Activated naive CD8-positive, alpha-beta T cell treated with anti-CD3 and anti-CD28 coated beads, Interleukin-2, amount 50 U/mL, for 24 hours (primary cell): Measurements from ENCODE around the gene COX4I2.

Experiments
- ATAC-seq: fragments of 150-1000 bp; cut with Tn5 transposase; one replicate; pipeline ENCODE4 v1.10.0; 2021
- DNase-seq: peaks from one replicate; pipeline ENCODE4 v3.0.0; 2021
- H3K27ac Mint-ChIP-seq: one replicate; pipeline ENCODE4 v1.8.0; 2021; ENCODE audit warnings: mild to moderate bottlenecking, mixed read lengths
- H3K27me3 Mint-ChIP-seq: one replicate; pipeline ENCODE4 v1.8.0; 2021; ENCODE audit warnings: mixed read lengths
- H3K36me3 Mint-ChIP-seq: one replicate; pipeline ENCODE4 v1.8.0; 2021; ENCODE audit warnings: low read depth, mixed read lengths
- H3K4me1 Mint-ChIP-seq: one replicate; pipeline ENCODE4 v1.8.0; 2021; ENCODE audit warnings: mixed read lengths
- H3K4me3 Mint-ChIP-seq: one replicate; pipeline ENCODE4 v1.8.0; 2021; ENCODE audit warnings: mild to moderate bottlenecking, moderate library complexity, mixed read lengths
- H3K9me3 Mint-ChIP-seq: one replicate; pipeline ENCODE4 v1.8.0; 2021; ENCODE audit warnings: mixed read lengths

The COX4I2 gene

DNA sequence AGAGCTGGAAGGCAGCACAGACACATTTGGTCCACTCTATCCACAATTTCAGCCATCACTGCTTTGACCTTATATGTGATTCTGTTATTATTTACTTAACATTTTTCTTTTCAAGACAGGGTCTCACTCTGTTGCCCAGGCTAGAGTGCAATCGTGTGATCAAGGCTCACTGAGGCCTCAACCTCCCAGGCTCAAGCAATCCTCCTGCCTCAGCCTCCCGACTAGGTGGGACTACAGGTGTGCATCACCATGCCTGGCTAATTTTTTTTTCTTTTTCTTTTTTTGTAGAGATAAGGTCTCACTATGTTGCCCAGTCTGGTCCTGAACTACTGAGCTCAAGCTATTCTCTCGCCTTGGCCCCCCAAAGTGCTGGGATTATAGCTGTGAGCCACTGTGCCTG, 44.6 kb downstream of the COX4I2 start:
- no peaks in the 10 kb centered on the region for H3K9me3 Mint-ChIP-seq

DNA sequence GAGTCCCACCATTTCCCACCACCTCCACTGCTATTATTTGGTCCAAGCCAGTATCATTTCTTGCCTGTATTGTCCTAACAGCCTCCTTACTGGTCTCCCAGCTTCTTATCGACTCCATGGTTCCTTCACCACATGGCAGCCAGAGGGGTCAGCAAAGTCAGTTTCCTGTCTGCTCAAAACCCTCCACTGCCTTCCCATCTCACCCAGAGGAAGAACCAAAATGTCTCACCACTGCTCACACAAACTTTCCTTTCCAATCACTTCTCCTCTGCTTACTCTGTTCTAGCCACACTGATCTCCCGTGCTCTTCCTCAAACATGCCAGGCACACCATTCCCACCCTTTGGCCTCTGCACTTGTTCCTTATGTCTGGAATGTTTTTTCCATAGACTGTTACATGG, 45.2 kb downstream of the COX4I2 start:
- H3K27ac Mint-ChIP-seq: peak overlapping the region; percentile 77
- no peaks in the 10 kb centered on the region for H3K9me3 Mint-ChIP-seq
- DNase-seq (no peak), ATAC-seq (no peak)
- peak overlapping the region; percentile 40 for H3K4me3 Mint-ChIP-seq
- H3K27me3 Mint-ChIP-seq: no peaks in the 10 kb centered on the region
- H3K36me3 Mint-ChIP-seq: peaks cover 88% of the 10 kb centered on the region
- H3K4me1 Mint-ChIP-seq: peaks cover 95% of the 10 kb centered on the region

More for the DNA sequence above, 44.6 kb downstream of the COX4I2 start:
- H3K27me3 Mint-ChIP-seq: no peaks in the 10 kb centered on the region
- DNase-seq: no peak
- H3K4me3 Mint-ChIP-seq: no peak overlapping the region
- ATAC-seq: no peak
- peaks cover 89% of the 10 kb centered on the region for H3K36me3 Mint-ChIP-seq
- peaks cover 97% of the 10 kb centered on the region for H3K4me1 Mint-ChIP-seq
- H3K27ac Mint-ChIP-seq: peak overlapping the region; percentile 79

DNA sequence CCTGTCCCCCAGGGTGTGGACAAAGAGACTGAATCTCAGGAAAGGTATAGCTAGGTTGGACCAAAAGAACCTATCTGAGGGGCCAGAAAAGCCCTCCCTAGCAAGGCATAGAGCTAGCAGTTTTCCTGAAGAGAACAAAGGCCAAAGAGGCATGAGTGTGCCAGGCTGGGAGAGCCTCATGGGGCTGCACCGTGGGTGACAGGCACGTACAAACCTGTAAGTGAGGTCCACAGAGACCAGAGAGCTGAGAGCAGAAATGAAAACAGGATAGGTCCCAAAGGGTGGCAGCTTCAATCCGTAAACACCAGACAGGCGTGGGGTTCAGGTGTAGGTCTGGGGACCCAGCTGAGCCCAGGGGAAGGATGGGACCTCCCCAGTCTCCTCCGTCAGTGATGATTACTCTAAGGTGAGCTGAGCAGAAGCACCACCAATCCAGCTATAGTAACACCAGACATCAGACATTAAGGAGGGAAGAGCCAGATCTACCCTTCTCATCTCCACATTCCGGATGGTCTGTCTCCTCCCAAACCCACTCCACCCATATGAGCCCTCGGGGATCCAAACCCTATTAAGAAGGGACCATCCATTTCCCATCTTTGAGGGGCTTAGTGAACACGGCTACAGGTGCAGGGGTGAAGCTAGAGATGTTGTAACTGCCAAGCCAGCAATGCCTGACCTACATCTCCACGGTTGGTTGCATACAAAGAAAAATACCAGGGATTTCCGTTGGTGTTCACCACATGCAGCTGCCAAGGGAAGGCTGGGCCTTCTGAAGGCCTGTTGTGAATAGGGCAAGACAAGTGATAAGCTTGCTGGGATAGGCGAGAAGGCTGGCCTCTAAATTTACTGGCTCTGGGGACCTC, 46.7 kb downstream of the COX4I2 start:
- H3K36me3 Mint-ChIP-seq: peaks cover 83% of the 10 kb centered on the region
- peaks cover 94% of the 10 kb centered on the region for H3K4me1 Mint-ChIP-seq
- H3K27me3 Mint-ChIP-seq: no peaks in the 10 kb centered on the region
- ATAC-seq (peak; percentile 54), DNase-seq (no peak)
- H3K4me3 Mint-ChIP-seq: peak overlapping the region; percentile 8
- H3K27ac Mint-ChIP-seq: peak overlapping the region; percentile 90
- no peaks in the 10 kb centered on the region for H3K9me3 Mint-ChIP-seq

DNA sequence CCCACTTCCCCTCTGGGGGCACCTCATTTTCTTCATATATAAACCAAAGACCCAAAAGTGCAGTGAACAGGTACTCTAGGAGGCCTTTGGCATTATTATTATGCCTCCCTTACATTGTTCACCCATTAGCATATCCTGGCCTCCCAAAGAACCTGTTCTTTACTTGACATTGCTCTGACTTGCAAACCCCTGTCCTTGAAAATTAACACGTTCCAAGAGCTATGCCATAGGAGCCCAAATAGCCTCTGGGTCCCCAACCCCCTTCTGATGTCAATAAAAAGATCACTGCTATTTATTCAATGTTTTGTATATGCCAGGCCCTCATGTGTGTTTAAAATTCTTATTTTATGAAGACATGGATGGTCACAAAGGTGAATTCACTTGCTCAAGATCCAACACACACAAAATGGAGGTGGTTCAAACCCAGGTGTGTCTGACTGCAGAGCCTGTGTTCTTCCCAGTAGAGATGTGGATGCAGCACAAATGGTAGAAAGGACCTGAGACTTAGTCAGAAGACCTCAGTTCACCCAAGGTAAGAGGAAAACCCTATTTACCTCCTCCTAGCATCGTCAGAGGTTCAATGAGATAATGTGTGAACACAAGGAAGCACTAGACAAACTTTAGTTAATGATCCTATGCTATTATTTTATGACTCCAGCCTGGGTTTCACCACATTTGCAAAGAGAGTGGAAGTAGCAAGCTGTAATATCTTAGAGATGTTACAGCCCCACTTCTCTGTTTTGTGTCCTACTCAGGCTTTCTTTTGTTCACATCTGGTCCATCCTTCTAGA, 48.3 kb downstream of the COX4I2 start:
- ATAC-seq: no peak
- Mint-ChIP-seq H3K4me1 (peaks cover 87% of the 10 kb centered on the region), H3K9me3 (no peaks in the 10 kb centered on the region), H3K36me3 (peaks cover 80% of the 10 kb centered on the region), H3K27ac (peak overlapping the region; percentile 76), H3K4me3 (peak overlapping the region; percentile 46), H3K27me3 (no peaks in the 10 kb centered on the region)
- no peak for DNase-seq

DNA sequence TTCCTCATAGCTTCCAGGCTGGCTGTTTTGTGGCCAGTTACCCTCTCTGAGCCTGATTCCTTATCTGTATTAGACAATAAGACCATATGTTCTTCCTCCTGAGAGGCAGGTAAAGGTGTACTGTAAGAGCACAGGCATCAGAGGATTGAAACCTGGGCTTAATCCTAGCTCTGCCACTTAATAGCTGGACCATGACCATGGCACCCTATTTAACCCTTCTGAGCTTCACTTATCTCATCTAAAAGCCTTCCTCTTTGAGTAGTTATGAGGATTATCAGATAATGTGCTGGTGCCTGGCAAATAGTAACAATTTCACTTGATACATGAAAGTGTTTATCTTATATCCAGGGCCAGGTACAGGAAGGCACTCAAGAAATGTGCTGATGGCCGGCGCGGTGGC, 50.1 kb downstream of the COX4I2 start:
- peaks cover 88% of the 10 kb centered on the region for H3K4me1 Mint-ChIP-seq
- peaks cover 80% of the 10 kb centered on the region for H3K36me3 Mint-ChIP-seq
- H3K27ac Mint-ChIP-seq: no peak overlapping the region
- H3K9me3 Mint-ChIP-seq: no peaks in the 10 kb centered on the region
- ATAC-seq: no peak
- no peak overlapping the region for H3K4me3 Mint-ChIP-seq
- no peak for DNase-seq
- H3K27me3 Mint-ChIP-seq: no peaks in the 10 kb centered on the region

DNA sequence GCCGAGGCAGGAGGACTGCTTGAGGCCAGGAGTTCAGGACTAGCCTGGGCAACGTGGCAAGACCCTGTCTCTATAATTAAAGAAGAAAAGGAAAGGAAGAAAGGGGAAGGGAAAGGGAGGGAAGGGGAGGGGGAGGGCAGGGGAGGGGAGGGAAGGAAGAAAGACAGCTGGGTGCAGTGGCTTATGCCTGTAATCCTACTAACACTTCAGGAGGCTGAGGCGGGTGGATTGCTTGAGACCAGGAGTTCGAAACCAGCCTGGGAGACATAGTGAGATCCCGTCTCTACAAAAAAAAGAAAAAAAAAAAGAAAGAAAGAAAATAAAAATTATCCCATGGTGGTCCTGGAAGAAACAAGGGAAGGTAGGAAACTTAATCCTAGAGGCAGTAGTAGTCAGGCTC, 51.4 kb downstream of the COX4I2 start:
- Mint-ChIP-seq H3K4me1 (peaks cover 86% of the 10 kb centered on the region), H3K27ac (peak overlapping the region; percentile 33), H3K27me3 (no peaks in the 10 kb centered on the region), H3K36me3 (peaks cover 69% of the 10 kb centered on the region), H3K9me3 (no peaks in the 10 kb centered on the region), H3K4me3 (no peak overlapping the region)
- DNase-seq (no peak), ATAC-seq (no peak)

DNA sequence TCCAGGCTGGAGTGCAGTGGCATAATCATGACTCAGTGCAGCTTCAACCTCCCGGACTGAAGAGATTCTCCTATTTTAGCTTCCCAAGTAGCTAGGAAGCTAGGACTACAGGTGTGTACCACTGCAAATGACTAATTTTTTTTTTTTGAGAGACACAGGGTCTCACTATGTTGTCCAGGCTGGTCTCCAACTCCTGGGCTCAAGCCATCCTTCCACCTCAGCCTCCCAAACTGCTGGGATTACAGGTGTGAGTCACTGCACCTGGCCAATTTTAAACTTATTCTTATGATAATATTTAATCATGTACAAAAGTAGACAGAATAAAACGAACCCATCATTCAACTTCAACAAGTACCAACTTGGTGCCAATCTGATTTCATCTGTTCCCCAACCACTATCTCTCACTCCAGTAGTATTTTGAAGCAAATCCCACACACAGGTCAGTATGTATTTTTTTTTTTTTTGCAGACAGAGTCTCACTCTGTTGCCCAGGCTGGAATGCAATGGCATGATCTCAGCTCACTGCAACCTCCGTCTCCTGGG, 52.5 kb downstream of the COX4I2 start:
- Mint-ChIP-seq H3K36me3 (peaks cover 67% of the 10 kb centered on the region), H3K9me3 (no peaks in the 10 kb centered on the region), H3K27me3 (no peaks in the 10 kb centered on the region), H3K4me3 (no peak overlapping the region), H3K4me1 (peaks cover 86% of the 10 kb centered on the region), H3K27ac (peak overlapping the region; percentile 45)
- ATAC-seq: no peak
- DNase-seq: no peak

DNA sequence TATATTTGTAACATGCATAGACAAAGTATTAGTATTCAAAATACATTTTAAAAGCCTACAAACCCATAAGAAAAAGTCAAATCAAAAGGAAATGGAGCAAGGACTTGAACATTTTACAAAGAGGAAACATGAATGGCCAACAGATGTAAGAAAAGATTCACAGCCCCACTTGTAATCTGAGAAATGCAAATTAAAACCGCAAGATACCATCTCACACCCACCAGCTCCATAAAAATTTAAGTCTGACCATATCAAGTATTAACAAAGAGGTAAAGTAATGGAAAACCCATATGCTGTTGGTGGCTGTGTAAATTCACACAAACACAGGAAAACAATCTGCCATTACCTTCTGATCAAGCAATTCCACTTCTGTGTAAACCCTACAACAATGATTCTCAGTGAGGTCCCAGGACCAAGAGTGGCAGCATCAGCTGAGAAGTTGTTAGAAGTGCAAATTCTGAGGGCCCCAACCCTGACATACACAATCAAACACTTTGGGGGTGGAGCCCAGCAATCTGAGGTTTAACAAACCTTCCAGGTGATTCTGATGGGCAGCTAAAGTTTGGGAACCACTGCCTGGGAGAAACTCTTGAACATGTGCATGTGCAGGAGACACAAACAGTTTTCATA, 54.0 kb downstream of the COX4I2 start:
- no peaks in the 10 kb centered on the region for H3K9me3 Mint-ChIP-seq
- H3K36me3 Mint-ChIP-seq: peaks cover 67% of the 10 kb centered on the region
- DNase-seq: no peak
- peak; percentile 29 for ATAC-seq
- no peaks in the 10 kb centered on the region for H3K27me3 Mint-ChIP-seq
- peaks cover 86% of the 10 kb centered on the region for H3K4me1 Mint-ChIP-seq
- H3K4me3 Mint-ChIP-seq: peak overlapping the region; percentile 1
- peak overlapping the region; percentile 74 for H3K27ac Mint-ChIP-seq

DNA sequence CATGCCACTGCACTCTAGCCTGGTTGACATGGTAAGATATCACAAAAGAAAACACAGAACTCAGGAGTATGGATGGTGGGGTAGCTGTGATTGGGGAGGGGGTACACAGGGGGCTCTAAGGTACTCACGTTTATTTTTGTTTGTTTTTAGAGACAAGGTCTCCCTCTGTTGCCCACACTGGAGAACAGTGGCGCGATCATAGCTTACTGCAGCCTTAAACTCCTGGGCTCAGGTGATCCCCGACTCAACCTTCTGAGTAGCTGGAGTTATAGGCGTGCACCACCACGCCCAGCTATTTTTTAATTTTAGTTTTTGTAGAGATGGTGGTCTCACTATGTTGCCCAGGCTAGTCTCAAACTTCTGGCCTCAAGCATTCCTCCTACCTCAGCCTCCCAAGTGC, 55.7 kb downstream of the COX4I2 start:
- Mint-ChIP-seq H3K27ac (no peak overlapping the region), H3K4me3 (no peak overlapping the region), H3K4me1 (peaks cover 83% of the 10 kb centered on the region), H3K27me3 (no peaks in the 10 kb centered on the region), H3K9me3 (no peaks in the 10 kb centered on the region), H3K36me3 (peaks cover 67% of the 10 kb centered on the region)
- DNase-seq (no peak), ATAC-seq (no peak)

DNA sequence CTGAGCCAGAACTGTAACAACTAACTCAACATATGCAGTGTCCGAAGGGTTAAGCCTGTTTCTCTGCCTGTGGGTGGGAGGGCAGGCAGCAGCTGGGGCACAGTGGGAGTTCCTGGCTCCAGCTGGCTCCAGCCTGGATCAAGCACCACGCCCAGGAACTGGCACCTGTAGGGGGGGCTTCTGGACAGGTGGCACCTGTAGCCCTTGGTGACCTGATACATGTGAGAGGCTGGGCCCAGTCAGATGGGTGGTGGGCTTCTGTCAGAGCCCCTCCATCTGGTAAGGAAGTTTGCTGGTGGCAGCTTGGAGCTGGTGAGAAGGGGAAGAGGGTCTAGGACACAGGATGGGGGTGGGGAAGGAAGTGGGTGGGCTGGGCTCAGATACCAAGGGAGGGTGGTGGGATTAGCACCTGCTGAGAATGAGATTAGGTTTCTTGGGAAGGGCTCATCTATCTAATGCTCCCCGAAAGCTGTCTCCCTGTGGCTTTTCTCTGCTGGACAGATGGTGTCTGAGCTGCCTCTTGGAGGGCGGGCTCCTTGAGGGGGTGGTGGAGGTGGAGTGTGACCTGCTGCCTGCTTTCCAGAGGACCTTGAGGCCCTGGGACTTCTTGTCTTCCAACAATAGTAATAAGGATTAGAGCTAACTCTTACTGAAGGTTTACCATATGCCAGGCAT, 56.4 kb downstream of the COX4I2 start:
- no peaks in the 10 kb centered on the region for H3K27me3 Mint-ChIP-seq
- H3K4me1 Mint-ChIP-seq: peaks cover 84% of the 10 kb centered on the region
- ATAC-seq (no peak), DNase-seq (no peak)
- H3K27ac Mint-ChIP-seq: peak overlapping the region; percentile 57
- peaks cover 68% of the 10 kb centered on the region for H3K36me3 Mint-ChIP-seq
- H3K9me3 Mint-ChIP-seq: no peaks in the 10 kb centered on the region
- H3K4me3 Mint-ChIP-seq: no peak overlapping the region
